ENCODE results near the gene ZCRB1.

- TF ChIP-seq POLR2AphosphoS5 (IDR thresholded peaks at IDR 0.05; ENCODE audit: low read depth, low read length) (no peak), TAF1 (IDR thresholded peaks at IDR 0.05; ENCODE audit: borderline replicate concordance, insufficient read depth, low read length) (no peak), SIN3A (IDR thresholded peaks at IDR 0.05; ENCODE audit: borderline replicate concordance, insufficient read depth, low read length) (no peak), FOXP2 (optimal IDR thresholded peaks at IDR 0.05; ENCODE audit: borderline replicate concordance, extremely low read depth, extremely low read length, insufficient read depth) (no peak)
- TF ChIP-seq, protein P1, sequence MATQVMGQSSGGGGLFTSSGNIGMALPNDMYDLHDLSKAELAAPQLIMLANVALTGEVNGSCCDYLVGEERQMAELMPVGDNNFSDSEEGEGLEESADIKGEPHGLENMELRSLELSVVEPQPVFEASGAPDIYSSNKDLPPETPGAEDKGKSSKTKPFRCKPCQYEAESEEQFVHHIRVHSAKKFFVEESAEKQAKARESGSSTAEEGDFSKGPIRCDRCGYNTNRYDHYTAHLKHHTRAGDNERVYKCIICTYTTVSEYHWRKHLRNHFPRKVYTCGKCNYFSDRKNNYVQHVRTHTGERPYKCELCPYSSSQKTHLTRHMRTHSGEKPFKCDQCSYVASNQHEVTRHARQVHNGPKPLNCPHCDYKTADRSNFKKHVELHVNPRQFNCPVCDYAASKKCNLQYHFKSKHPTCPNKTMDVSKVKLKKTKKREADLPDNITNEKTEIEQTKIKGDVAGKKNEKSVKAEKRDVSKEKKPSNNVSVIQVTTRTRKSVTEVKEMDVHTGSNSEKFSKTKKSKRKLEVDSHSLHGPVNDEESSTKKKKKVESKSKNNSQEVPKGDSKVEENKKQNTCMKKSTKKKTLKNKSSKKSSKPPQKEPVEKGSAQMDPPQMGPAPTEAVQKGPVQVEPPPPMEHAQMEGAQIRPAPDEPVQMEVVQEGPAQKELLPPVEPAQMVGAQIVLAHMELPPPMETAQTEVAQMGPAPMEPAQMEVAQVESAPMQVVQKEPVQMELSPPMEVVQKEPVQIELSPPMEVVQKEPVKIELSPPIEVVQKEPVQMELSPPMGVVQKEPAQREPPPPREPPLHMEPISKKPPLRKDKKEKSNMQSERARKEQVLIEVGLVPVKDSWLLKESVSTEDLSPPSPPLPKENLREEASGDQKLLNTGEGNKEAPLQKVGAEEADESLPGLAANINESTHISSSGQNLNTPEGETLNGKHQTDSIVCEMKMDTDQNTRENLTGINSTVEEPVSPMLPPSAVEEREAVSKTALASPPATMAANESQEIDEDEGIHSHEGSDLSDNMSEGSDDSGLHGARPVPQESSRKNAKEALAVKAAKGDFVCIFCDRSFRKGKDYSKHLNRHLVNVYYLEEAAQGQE (IDR thresholded peaks at IDR 0.05; ENCODE audit: insufficient read depth in 1 of 2, low read depth in 2 of 2, low read length in 2 of 2): no peak
Observed at GRCh38 chr12:42365486-42365885, 39.6 kb upstream of the ZCRB1 start.

Data from PFSK-1 (cell line).